Glutamatergic neuron (in vitro differentiated cells): ENCODE results near the gene FOXI2. TPM values are rescaled to one million over a fixed set of nuclear protein-coding genes. Genes with fewer than 3 reads are reported as not detected.

Experiments used
- DNase-seq: peaks from one replicate; pipeline ENCODE4 v3.0.0; 2022
- H3K27ac Mint-ChIP-seq: one replicate; pipeline ENCODE4 v1.8.0; 2020; ENCODE audit warnings: mild to moderate bottlenecking, mixed read lengths, inconsistent platforms; ENCODE audit not compliant: unreplicated experiment
- H3K27me3 Mint-ChIP-seq: one replicate; pipeline ENCODE4 v1.8.0; 2020; ENCODE audit warnings: mild to moderate bottlenecking, moderate library complexity, mixed read lengths, inconsistent platforms; ENCODE audit not compliant: unreplicated experiment
- H3K36me3 Mint-ChIP-seq: one replicate; pipeline ENCODE4 v1.8.0; 2020; ENCODE audit warnings: mild to moderate bottlenecking, mixed read lengths, inconsistent platforms; ENCODE audit not compliant: unreplicated experiment
- H3K4me1 Mint-ChIP-seq: one replicate; pipeline ENCODE4 v1.8.0; 2020; ENCODE audit warnings: mild to moderate bottlenecking, low read depth, mixed read lengths, inconsistent platforms; ENCODE audit not compliant: unreplicated experiment
- H3K4me3 Mint-ChIP-seq: one replicate; pipeline ENCODE4 v1.8.0; 2020; ENCODE audit warnings: mild to moderate bottlenecking, mixed read lengths, inconsistent platforms; ENCODE audit not compliant: unreplicated experiment
- H3K9me3 Mint-ChIP-seq: one replicate; pipeline ENCODE4 v1.8.0; 2020; ENCODE audit warnings: mild to moderate bottlenecking, moderate library complexity, mixed read lengths, inconsistent platforms; ENCODE audit not compliant: unreplicated experiment
- total RNA-seq: library from RNA; stranded (reverse); fragmentation: NEBNext Ultra II Directional; extraction: Animal tissue kit (Norgen Biotek cat#: 25700); gene quantifications from one replicate; pipeline ENCODE4 v1.2.1, GENCODE V29; 2021; ENCODE audit not compliant: unreplicated experiment
- TF ChIP-seq, protein P1 (sequence below): fragments of 200-600 bp; sonication (generic); IDR thresholded peaks from one replicate; pipeline ENCODE4 v1.5.0; 2021; ENCODE audit not compliant: partially characterized antibody, unreplicated experiment

The FOXI2 gene
- total RNA-seq, 1 donor from 2014 or later = 0.17 TPM

DNA sequence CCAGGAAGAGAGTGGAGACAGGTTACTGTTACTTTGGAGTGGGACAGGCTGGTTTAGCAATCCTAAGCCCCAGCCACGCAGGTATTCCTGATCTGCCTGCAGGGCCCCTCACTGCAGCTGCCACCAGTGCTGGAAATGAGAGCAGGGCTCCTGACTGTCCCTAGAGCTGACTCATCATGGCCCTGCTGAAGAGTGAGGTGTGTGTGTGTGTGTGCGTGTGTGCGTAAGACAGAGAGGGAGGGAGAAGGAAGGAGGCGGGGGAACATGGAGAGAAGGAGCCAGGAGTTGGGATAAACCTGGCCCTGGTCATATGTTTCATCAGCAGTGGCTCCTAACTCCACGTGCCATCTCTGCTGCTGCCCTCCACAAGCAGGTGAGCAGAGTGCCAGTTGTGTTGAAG, 3.6 kb downstream of the FOXI2 start:
- no peak overlapping the region for H3K27ac Mint-ChIP-seq
- DNase-seq = no peak
- peaks cover 5% of the 10 kb centered on the region for H3K27me3 Mint-ChIP-seq
- TF ChIP-seq, protein P1, sequence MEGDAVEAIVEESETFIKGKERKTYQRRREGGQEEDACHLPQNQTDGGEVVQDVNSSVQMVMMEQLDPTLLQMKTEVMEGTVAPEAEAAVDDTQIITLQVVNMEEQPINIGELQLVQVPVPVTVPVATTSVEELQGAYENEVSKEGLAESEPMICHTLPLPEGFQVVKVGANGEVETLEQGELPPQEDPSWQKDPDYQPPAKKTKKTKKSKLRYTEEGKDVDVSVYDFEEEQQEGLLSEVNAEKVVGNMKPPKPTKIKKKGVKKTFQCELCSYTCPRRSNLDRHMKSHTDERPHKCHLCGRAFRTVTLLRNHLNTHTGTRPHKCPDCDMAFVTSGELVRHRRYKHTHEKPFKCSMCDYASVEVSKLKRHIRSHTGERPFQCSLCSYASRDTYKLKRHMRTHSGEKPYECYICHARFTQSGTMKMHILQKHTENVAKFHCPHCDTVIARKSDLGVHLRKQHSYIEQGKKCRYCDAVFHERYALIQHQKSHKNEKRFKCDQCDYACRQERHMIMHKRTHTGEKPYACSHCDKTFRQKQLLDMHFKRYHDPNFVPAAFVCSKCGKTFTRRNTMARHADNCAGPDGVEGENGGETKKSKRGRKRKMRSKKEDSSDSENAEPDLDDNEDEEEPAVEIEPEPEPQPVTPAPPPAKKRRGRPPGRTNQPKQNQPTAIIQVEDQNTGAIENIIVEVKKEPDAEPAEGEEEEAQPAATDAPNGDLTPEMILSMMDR = no peak
- peaks cover 6% of the 10 kb centered on the region for H3K36me3 Mint-ChIP-seq
- no peaks in the 10 kb centered on the region for H3K4me1 Mint-ChIP-seq
- H3K9me3 Mint-ChIP-seq = peaks cover 2% of the 10 kb centered on the region
- no peak overlapping the region for H3K4me3 Mint-ChIP-seq

DNA sequence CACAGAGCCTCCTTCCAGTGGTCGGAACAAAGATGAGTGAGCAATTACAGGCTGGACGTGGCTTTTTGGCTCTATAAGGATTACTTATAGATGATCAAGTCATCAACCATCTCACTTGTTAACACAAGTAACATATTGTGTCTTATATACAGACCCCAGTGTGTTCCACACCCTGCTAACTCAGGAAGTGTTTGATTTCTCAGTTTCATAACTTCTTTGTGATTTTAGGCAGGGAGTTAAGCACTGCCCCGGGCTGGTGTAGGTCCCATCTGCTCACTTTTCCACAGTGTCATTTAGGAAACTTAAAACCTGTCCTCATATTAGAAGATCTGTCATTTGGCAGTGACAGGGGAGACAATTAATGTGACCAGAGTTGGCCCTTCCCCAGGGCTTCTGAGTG, 6.2 kb downstream of the FOXI2 start:
- H3K36me3 Mint-ChIP-seq = peaks cover 6% of the 10 kb centered on the region
- H3K4me1 Mint-ChIP-seq = no peaks in the 10 kb centered on the region
- no peak overlapping the region for H3K27ac Mint-ChIP-seq
- H3K27me3 Mint-ChIP-seq = peaks cover 5% of the 10 kb centered on the region
- TF ChIP-seq, protein P1 = no peak
- no peak overlapping the region for H3K4me3 Mint-ChIP-seq
- no peak for DNase-seq
- peaks cover 1% of the 10 kb centered on the region for H3K9me3 Mint-ChIP-seq

DNA sequence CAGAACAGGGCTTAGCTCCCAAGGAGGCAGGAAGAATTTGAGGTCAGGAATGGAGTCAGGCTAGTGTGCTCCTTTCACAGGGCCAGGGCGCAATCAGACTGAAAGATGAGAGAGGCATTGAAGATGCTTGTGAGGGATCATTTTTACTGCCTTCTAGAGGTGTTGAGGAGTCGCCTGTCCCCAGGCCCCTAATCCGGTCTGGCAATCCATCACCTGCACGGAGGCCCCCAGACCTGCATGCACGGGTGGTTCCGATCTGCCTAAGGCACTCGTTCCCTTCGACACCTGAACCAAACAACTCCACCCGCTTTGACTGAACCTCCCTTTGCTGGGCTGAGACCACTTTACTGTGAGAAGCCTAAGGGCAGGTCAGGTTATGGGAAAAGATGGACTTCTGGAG, 8.0 kb downstream of the FOXI2 start:
- H3K27ac Mint-ChIP-seq = no peak overlapping the region
- no peak overlapping the region for H3K4me3 Mint-ChIP-seq
- H3K9me3 Mint-ChIP-seq = no peaks in the 10 kb centered on the region
- H3K27me3 Mint-ChIP-seq = peaks cover 2% of the 10 kb centered on the region
- H3K36me3 Mint-ChIP-seq = peaks cover 12% of the 10 kb centered on the region
- H3K4me1 Mint-ChIP-seq = no peaks in the 10 kb centered on the region
- no peak for DNase-seq
- TF ChIP-seq, protein P1 = no peak

DNA sequence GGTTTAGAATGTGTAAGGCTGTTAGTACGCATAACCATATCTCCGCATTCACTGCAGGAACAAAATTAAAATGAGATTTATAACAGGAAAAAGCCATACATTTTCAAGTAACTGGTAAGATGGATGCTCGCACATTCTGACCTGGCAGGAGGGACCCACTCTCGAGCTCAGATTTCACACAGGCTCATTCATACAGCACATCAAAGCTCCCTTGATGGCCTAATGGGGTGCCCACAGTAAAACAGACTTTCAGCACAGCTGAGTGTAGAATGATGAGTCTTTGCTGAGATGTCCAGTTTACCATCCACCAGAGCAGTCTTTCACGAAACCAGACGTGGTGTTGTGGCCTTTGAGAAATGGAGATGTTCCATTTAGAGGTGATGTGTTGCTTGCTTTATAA, 8.9 kb downstream of the FOXI2 start:
- TF ChIP-seq, protein P1 = no peak
- no peaks in the 10 kb centered on the region for H3K9me3 Mint-ChIP-seq
- no peaks in the 10 kb centered on the region for H3K4me1 Mint-ChIP-seq
- DNase-seq = no peak
- H3K4me3 Mint-ChIP-seq = no peak overlapping the region
- peaks cover 10% of the 10 kb centered on the region for H3K36me3 Mint-ChIP-seq
- H3K27me3 Mint-ChIP-seq = no peaks in the 10 kb centered on the region
- no peak overlapping the region for H3K27ac Mint-ChIP-seq

DNA sequence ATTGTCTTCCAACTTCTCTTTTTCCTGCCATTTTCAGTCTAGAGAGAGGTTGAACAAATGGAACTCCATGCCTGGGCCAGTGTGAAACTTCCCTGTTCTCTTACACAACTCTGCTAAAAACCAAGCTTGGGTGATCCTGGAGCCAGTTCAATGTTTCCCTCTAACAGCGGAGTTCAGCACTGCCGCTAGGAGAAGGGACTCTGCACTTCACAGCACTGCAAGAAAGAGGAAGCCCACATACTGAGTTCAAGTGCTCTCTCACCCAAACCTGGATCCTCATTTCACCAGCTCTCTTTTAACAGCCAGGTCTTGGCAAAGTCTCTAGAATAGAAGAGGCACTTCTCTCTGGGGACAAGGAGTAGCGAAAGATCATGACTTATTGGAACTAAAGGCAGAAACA, 18.8 kb downstream of the FOXI2 start:
- no peak overlapping the region for H3K4me3 Mint-ChIP-seq
- peaks cover 4% of the 10 kb centered on the region for H3K36me3 Mint-ChIP-seq
- no peak for DNase-seq
- H3K27me3 Mint-ChIP-seq = no peaks in the 10 kb centered on the region
- peaks cover 3% of the 10 kb centered on the region for H3K4me1 Mint-ChIP-seq
- H3K27ac Mint-ChIP-seq = no peak overlapping the region
- TF ChIP-seq, protein P1 = no peak
- no peaks in the 10 kb centered on the region for H3K9me3 Mint-ChIP-seq
